IMR-90 (cell line): ENCODE measurements around the gene TNIP2.

Source experiments
- CTCF ChIP-seq: conservative IDR thresholded peaks from 2 replicates; pipeline ENCODE4 v1.5.1; 2012; ENCODE audit warnings: mild to moderate bottlenecking, low read depth, low read length, improper control_type of control experiment
- RCOR1 ChIP-seq: IDR thresholded peaks from 2 replicates; pipeline ENCODE4 v1.6.1; 2012; ENCODE audit warnings: mild to moderate bottlenecking, low read length, improper control_type of control experiment; ENCODE audit not compliant: insufficient replicate concordance

GRCh38 chr4:2745516-2745915 lies 10.6 kb downstream of the TNIP2 start:
- no peak for TF ChIP-seq CTCF
- no peak for TF ChIP-seq RCOR1
